Adrenal gland (tissue), 5 donors: ENCODE measurements around the gene TMPRSS5.

Experiments used
- CTCF ChIP-seq, 6 experiments: fragments of 450-650 bp in 4 of 6; fragments of 200-600 bp in 2 of 6; sonication (generic) in 1 of 6; IDR thresholded peaks; 1 replicate in 5 of 6; 2 replicates in 1 of 6; pipeline versions ENCODE4 v1.5.1 to v1.8.0; 2016 to 2021; ENCODE audit warnings: antibody characterized with exemption in 6 of 6, mild to moderate bottlenecking in 2 of 6, moderate library complexity in 1 of 6
- POLR2A ChIP-seq, 2 donors: fragments of 450-650 bp; IDR thresholded peaks; one replicate each; pipeline ENCODE4 v1.6.1; 2017; ENCODE audit warnings: antibody characterized with exemption in 2 of 2, mild to moderate bottlenecking in 2 of 2, moderate library complexity in 1 of 2
- donor health status: DM: no; HTN: no; CAD: no.

- TF ChIP-seq POLR2A (IDR thresholded peaks at IDR 0.05), result no peak
- no peak for TF ChIP-seq CTCF (IDR thresholded peaks at IDR 0.05)
Measured at GRCh38 chr11:113698515-113698914, 7.6 kb downstream of the TMPRSS5 start.
